Spleen (tissue), 7 donors: ENCODE data around the gene NSMCE4A.

Experiments
- CTCF ChIP-seq, 11 experiments: fragments of 200-600 bp in 7 of 11; fragments of 450-650 bp in 4 of 11; sonication (generic) in 4 of 11; IDR thresholded peaks in 8 of 11; conservative IDR thresholded peaks in 3 of 11; 1 replicate in 7 of 11; 2 replicates in 4 of 11; pipeline versions ENCODE4 v1.4.0 to v1.8.0; 2016 to 2021; ENCODE audit warnings: antibody characterized with exemption in 11 of 11, inconsistent platforms in 4 of 11, mild to moderate bottlenecking in 1 of 11
- POLR2AphosphoS5 ChIP-seq, 3 donors: sonication (generic); formaldehyde crosslinking; IDR thresholded peaks; one replicate each; pipeline ENCODE4 v1.5.1; 2017; ENCODE audit warnings: antibody characterized with exemption in 3 of 3
- donor health status: DM: no; HTN: no; CAD: no; lungs with moderate emphysema.
- donor health status: DM: no; HTN: no; CAD: no.
- donor health status: DM: no; HTN: no; CAD: no.

DNA sequence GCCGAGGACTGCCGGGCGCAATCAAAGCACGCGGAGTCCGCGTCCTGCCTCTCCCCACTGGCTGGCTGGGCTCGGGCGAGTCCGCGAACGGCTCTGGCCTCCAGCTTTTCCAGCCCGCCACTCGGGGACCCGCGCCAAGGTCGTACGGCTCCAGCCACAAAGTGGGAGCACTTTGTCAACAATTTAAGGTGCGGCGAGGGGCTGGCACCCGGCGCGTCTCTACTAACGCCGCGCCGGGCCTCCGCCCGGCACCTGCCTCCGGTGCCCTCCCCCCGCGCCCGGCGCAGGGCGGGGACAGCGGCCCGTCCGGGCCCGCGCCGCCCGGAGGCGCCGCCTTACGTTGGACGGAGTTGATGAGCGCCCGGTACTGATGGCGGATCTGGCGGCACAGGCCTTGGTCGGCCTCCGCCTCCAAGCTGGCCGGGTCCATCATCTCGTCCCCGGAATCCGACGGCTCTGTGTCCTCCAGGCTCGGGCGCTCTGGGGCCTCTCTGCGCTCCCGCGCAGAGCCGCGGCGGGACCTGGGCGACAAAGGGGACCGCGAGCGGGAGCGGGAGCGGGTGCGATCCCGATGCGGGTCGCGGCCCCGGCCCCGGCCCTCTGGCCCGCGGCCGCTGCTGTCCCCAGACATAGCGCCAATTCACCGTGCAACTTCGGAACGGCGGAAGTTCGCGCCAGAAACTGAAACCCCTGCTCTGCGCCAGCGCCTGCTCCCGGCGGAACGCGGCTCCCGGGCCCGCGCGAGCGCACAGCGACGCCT lies at the start of gene NSMCE4A:
- TF ChIP-seq CTCF (IDR thresholded peaks at IDR 0.05 in 8 of 11, conservative IDR thresholded peaks at IDR 0.05 in 3 of 11) (peak in 3 of 11 experiments; percentile 25 to 60 (median 57)), POLR2AphosphoS5 (IDR thresholded peaks at IDR 0.05) (peak; percentile 67 to 77 (median 77))
